Fibroblast of lung (primary cell): Measurements from ENCODE around the gene SLIT3.

Experiments
- EZH2 ChIP-seq: IDR thresholded peaks from 2 replicates; pipeline ENCODE4 v1.5.1; 2012; ENCODE audit warnings: low read length, control low read depth, mild to moderate bottlenecking; ENCODE audit errors: missing control alignments
- TF ChIP-seq, protein P1 (sequence below), 2 donors: IDR thresholded peaks in 1 of 2; conservative IDR thresholded peaks in 1 of 2; 1 replicate in 1 of 2; 2 replicates in 1 of 2; pipeline ENCODE4 v1.5.1; 2011 to 2012; ENCODE audit warnings: low read length in 2 of 2, control low read depth in 1 of 2, inconsistent platforms in 1 of 2, low read depth in 1 of 2, mild to moderate bottlenecking in 1 of 2

DNA sequence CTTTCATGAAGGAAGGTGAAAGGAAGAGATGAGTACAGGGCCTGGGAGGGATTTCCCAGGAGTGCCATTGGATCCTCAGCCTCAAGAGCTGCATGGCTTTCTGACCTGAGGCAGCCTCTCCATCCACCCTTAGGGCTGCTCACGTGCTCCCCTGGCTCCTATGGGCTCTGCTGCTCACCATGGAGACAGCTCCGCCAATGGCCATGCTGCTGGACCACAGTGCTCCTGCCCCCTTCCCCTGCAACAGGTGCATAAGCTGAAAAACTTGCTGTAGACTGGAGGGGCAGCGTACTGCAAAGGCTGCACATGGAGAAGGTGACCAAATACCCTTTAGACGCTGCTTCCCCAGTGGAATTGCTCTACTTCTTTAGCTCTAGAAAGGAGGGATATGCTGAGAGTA is 609.0 kb downstream of the SLIT3 start:
- no peak for TF ChIP-seq EZH2
- TF ChIP-seq, protein P1, sequence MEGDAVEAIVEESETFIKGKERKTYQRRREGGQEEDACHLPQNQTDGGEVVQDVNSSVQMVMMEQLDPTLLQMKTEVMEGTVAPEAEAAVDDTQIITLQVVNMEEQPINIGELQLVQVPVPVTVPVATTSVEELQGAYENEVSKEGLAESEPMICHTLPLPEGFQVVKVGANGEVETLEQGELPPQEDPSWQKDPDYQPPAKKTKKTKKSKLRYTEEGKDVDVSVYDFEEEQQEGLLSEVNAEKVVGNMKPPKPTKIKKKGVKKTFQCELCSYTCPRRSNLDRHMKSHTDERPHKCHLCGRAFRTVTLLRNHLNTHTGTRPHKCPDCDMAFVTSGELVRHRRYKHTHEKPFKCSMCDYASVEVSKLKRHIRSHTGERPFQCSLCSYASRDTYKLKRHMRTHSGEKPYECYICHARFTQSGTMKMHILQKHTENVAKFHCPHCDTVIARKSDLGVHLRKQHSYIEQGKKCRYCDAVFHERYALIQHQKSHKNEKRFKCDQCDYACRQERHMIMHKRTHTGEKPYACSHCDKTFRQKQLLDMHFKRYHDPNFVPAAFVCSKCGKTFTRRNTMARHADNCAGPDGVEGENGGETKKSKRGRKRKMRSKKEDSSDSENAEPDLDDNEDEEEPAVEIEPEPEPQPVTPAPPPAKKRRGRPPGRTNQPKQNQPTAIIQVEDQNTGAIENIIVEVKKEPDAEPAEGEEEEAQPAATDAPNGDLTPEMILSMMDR (conservative IDR thresholded peaks at IDR 0.05 in 1 of 2, IDR thresholded peaks at IDR 0.05 in 1 of 2; ENCODE audit: low read depth in 1 of 2, low read length in 2 of 2) = no peak
